Suprapubic skin (tissue), 4 donors: ENCODE results near the gene MTFR1L. TPM values are rescaled to one million over a fixed set of nuclear protein-coding genes. Genes with fewer than 3 reads are reported as not detected.

Experiments used
- DNase-seq, 2 donors: peaks; one replicate each; pipeline ENCODE4 v3.0.0-alpha.2; 2019; ENCODE audit warnings: low spot score in 2 of 2
- H3K27ac ChIP-seq: fragments of 200-600 bp; sonication (generic); one replicate; pipeline ENCODE4 v1.5.1; 2019
- H3K27me3 ChIP-seq: fragments of 200-600 bp; sonication (generic); one replicate; pipeline ENCODE4 v1.5.1; 2019
- H3K36me3 ChIP-seq: fragments of 200-600 bp; sonication (generic); one replicate; pipeline ENCODE4 v1.5.1; 2019
- H3K4me1 ChIP-seq: fragments of 200-600 bp; sonication (generic); one replicate; pipeline ENCODE4 v1.5.1; 2019
- H3K4me3 ChIP-seq: fragments of 200-600 bp; sonication (generic); one replicate; pipeline ENCODE4 v1.5.1; 2019; ENCODE audit warnings: mild to moderate bottlenecking
- H3K9me3 ChIP-seq: fragments of 200-600 bp; sonication (generic); one replicate; pipeline ENCODE4 v1.5.1; 2019
- CTCF ChIP-seq, 2 donors: fragments of 200-600 bp in 1 of 2; fragments of 450-650 bp in 1 of 2; sonication (generic) in 1 of 2; IDR thresholded peaks; one replicate each; pipeline ENCODE4 v1.5.1; 2016 to 2019; ENCODE audit warnings: antibody characterized with exemption in 2 of 2, mild to moderate bottlenecking in 1 of 2, moderate library complexity in 1 of 2
- EP300 ChIP-seq: sonication (generic); formaldehyde crosslinking; IDR thresholded peaks from one replicate; pipeline ENCODE4 v1.6.1; 2017; ENCODE audit warnings: antibody characterized with exemption
- POLR2A ChIP-seq, 2 donors: fragments of 450-650 bp; IDR thresholded peaks; one replicate each; pipeline ENCODE4 v1.6.1; 2017; ENCODE audit warnings: antibody characterized with exemption in 2 of 2, mild to moderate bottlenecking in 2 of 2, moderate library complexity in 2 of 2
- POLR2AphosphoS5 ChIP-seq, 3 donors: sonication (generic); formaldehyde crosslinking; IDR thresholded peaks; one replicate each; pipeline ENCODE4 v1.6.1; 2017; ENCODE audit warnings: antibody characterized with exemption in 3 of 3
- WGBS: methylation state at CpG from one replicate; pipeline ENCODE4 v1.1.5; 2018; 5-methylcytosine and 5-hydroxymethylcytosine counted together
- total RNA-seq, 4 donors: library from RNA; depleted of rRNA; stranded (reverse); fragments of >200 nt; gene quantifications; one replicate each; pipeline ENCODE4 v1.1.0, GENCODE V29; 2016

MTFR1L gene
- total RNA-seq, 4 donors from 2014 or later = 35.2 to 79.3 (median 48.1) TPM

- Histone ChIP-seq H3K9me3 (no peaks in the 10 kb centered on the region), H3K4me1 (peaks cover 22% of the 10 kb centered on the region), H3K4me3 (no peak overlapping the region), H3K27ac (no peak overlapping the region), H3K36me3 (no peaks in the 10 kb centered on the region), H3K27me3 (no peaks in the 10 kb centered on the region)
- 92% methylated on average over 5 of the region's 11 CpGs for WGBS
- DNase-seq = no peak
- no peak for TF ChIP-seq POLR2A (IDR thresholded peaks at IDR 0.05)
- no peak for TF ChIP-seq EP300
- no peak for TF ChIP-seq CTCF (IDR thresholded peaks at IDR 0.05)
- no peak for TF ChIP-seq POLR2AphosphoS5 (IDR thresholded peaks at IDR 0.05)
These were observed 61.5 kb downstream of the MTFR1L start for GRCh38 chr1:25881266-25881665.

Other genes with a start within 250 kb of the MTFR1L start
- gene MAN1C1, start 203.2 kb upstream of the MTFR1L start, total RNA-seq = 10 to 100 TPM in 1 of 4 donors, 1 to 10 TPM in 3; 7.3 to 15.2 (median 8.0) TPM
- gene SELENON, start 19.8 kb upstream of the MTFR1L start, total RNA-seq = 10 to 100 TPM; 21.9 to 39.3 (median 26.9) TPM
- under 1 TPM in 3 of 4 donors, not detected in 1; 0.26 to 0.89 (median 0.49) TPM for gene AUNIP, start 39.5 kb downstream of the MTFR1L start, total RNA-seq
- 10 to 100 TPM; 14.3 to 20.9 (median 16.6) TPM for gene PAQR7, start 55.8 kb downstream of the MTFR1L start, total RNA-seq
- 10 to 100 TPM; 21.8 to 33.6 (median 28.1) TPM for gene STMN1, start 86.5 kb downstream of the MTFR1L start, total RNA-seq
- 10 to 100 TPM; 16.6 to 31.3 (median 20.0) TPM for gene PAFAH2, start 178.1 kb downstream of the MTFR1L start, total RNA-seq
- gene EXTL1, start 201.8 kb downstream of the MTFR1L start, total RNA-seq = 1 to 10 TPM; 1.6 to 9.5 (median 4.2) TPM
- 1 to 10 TPM in 2 of 4 donors, under 1 TPM in 2; 0.15 to 2.0 (median 1.1) TPM for gene SLC30A2, start 226.2 kb downstream of the MTFR1L start, total RNA-seq
- 1 to 10 TPM in 3 of 4 donors, under 1 TPM in 1; 0.42 to 2.4 (median 1.5) TPM for gene TRIM63, start 247.7 kb downstream of the MTFR1L start, total RNA-seq